Tibial nerve (tissue), 4 donors: ENCODE data around the gene ATP11A. TPM values are rescaled to one million over a fixed set of nuclear protein-coding genes. Genes with fewer than 3 reads are reported as not detected.

ENCODE experiments used
- DNase-seq, 2 donors: peaks; one replicate each; pipeline ENCODE4 v3.0.0-alpha.2; 2019; ENCODE audit warnings: low spot score in 2 of 2
- H3K27ac ChIP-seq, 4 donors: fragments of 200-600 bp; sonication (generic) in 3 of 4; one replicate each; pipeline ENCODE4 v1.5.1; 2017 to 2019; ENCODE audit warnings: mild to moderate bottlenecking in 1 of 4
- H3K27me3 ChIP-seq, 2 donors: fragments of 200-600 bp; sonication (generic) in 1 of 2; one replicate each; pipeline versions ENCODE4 v1.5.1 to v1.6.0; 2017 to 2019
- H3K36me3 ChIP-seq, 3 donors: fragments of 200-600 bp; sonication (generic); one replicate each; pipeline ENCODE4 v1.5.1; 2018 to 2019
- H3K4me1 ChIP-seq, 4 donors: fragments of 200-600 bp; sonication (generic) in 3 of 4; one replicate each; pipeline ENCODE4 v1.5.1; 2017 to 2019
- H3K4me3 ChIP-seq, 4 donors: fragments of 200-600 bp; sonication (generic) in 3 of 4; one replicate each; pipeline ENCODE4 v1.5.1; 2017 to 2019; ENCODE audit warnings: mild to moderate bottlenecking in 1 of 4, moderate library complexity in 1 of 4
- H3K9me3 ChIP-seq, 4 donors: fragments of 200-600 bp; sonication (generic) in 3 of 4; one replicate each; pipeline ENCODE4 v1.5.1; 2017 to 2019
- CTCF ChIP-seq, 5 experiments: fragments of 200-600 bp in 3 of 5; fragments of 450-650 bp in 2 of 5; sonication (generic) in 3 of 5; IDR thresholded peaks; one replicate each; pipeline ENCODE4 v1.5.1; 2016 to 2019; ENCODE audit warnings: antibody characterized with exemption in 5 of 5, mild to moderate bottlenecking in 3 of 5, moderate library complexity in 2 of 5
- EP300 ChIP-seq, 2 donors: sonication (generic); formaldehyde crosslinking; IDR thresholded peaks; one replicate each; pipeline ENCODE4 v1.6.1; 2017; ENCODE audit warnings: antibody characterized with exemption in 2 of 2, mild to moderate bottlenecking in 1 of 2
- POLR2A ChIP-seq, 2 donors: fragments of 450-650 bp; IDR thresholded peaks; one replicate each; pipeline ENCODE4 v1.6.1; 2017; ENCODE audit warnings: antibody characterized with exemption in 2 of 2, mild to moderate bottlenecking in 2 of 2, moderate library complexity in 2 of 2
- WGBS, 2 donors: methylation state at CpG; one replicate each; pipeline ENCODE4 v1.1.5; 2018; 5-methylcytosine and 5-hydroxymethylcytosine counted together
- total RNA-seq, 4 donors: library from RNA; depleted of rRNA; stranded (reverse); fragments of >200 nt; gene quantifications; one replicate each; pipeline ENCODE4 v1.1.0, GENCODE V29; 2016

Gene ATP11A
- total RNA-seq, 4 donors from 2014 or later: 24.7 to 61.5 (median 35.0) TPM

GRCh38 chr13:112818698-112819045 lies 128.8 kb downstream of the ATP11A start:
- TF ChIP-seq CTCF (IDR thresholded peaks at IDR 0.05) (no peak), POLR2A (IDR thresholded peaks at IDR 0.05) (no peak), EP300 (IDR thresholded peaks at IDR 0.05) (no peak)
- H3K4me3 ChIP-seq: no peak overlapping the region
- H3K4me1 ChIP-seq: no peaks in the 10 kb centered on the region
- no peaks in the 10 kb centered on the region for H3K27me3 ChIP-seq
- no peak for DNase-seq
- WGBS, 2 donors: 92 to 93% methylated on average over 7 of the region's 7 CpGs
- H3K36me3 ChIP-seq: peaks cover 0 to 99% (median 0%) of the 10 kb centered on the region in 3 donors
- H3K27ac ChIP-seq: no peak overlapping the region
- peaks cover 0 to under 1% (median 0%) of the 10 kb centered on the region in 4 donors for H3K9me3 ChIP-seq

- H3K27me3 ChIP-seq: no peaks in the 10 kb centered on the region
- H3K36me3 ChIP-seq: peaks cover 0 to 99% (median 0%) of the 10 kb centered on the region in 3 donors
- no peak for DNase-seq
- H3K27ac ChIP-seq: no peak overlapping the region
- no peaks in the 10 kb centered on the region for H3K9me3 ChIP-seq
- TF ChIP-seq CTCF (IDR thresholded peaks at IDR 0.05) (no peak), EP300 (IDR thresholded peaks at IDR 0.05) (no peak), POLR2A (IDR thresholded peaks at IDR 0.05) (no peak)
- H3K4me3 ChIP-seq: no peak overlapping the region
- WGBS, 2 donors: 96 to 98% methylated on average over 13 of the region's 13 CpGs
- H3K4me1 ChIP-seq: no peaks in the 10 kb centered on the region
Observed at GRCh38 chr13:112819111-112819510, 129.3 kb downstream of the ATP11A start.

- TF ChIP-seq EP300 (IDR thresholded peaks at IDR 0.05) (no peak), CTCF (IDR thresholded peaks at IDR 0.05) (no peak), POLR2A (IDR thresholded peaks at IDR 0.05) (no peak)
- no peak for DNase-seq
- Histone ChIP-seq H3K9me3 (no peaks in the 10 kb centered on the region), H3K36me3 (peaks cover 0 to 99% (median 0%) of the 10 kb centered on the region in 3 donors), H3K27me3 (no peaks in the 10 kb centered on the region), H3K4me3 (no peak overlapping the region), H3K4me1 (no peaks in the 10 kb centered on the region), H3K27ac (no peak overlapping the region)
- 91 to 94% methylated on average over 29 of the region's 29 CpGs for WGBS, 2 donors
Observed at GRCh38 chr13:112819816-112820215, 130.0 kb downstream of the ATP11A start.

- H3K4me3 ChIP-seq: no peak overlapping the region
- TF ChIP-seq EP300 (IDR thresholded peaks at IDR 0.05) (no peak), POLR2A (IDR thresholded peaks at IDR 0.05) (no peak), CTCF (IDR thresholded peaks at IDR 0.05) (no peak)
- no peaks in the 10 kb centered on the region for H3K9me3 ChIP-seq
- H3K4me1 ChIP-seq: no peaks in the 10 kb centered on the region
- no peaks in the 10 kb centered on the region for H3K27me3 ChIP-seq
- no peak for DNase-seq
- H3K27ac ChIP-seq: no peak overlapping the region
- 89 to 90% methylated on average over 11 of the region's 11 CpGs for whole genome bisulfite sequencing, 2 donors
- H3K36me3 ChIP-seq: peaks cover 0 to 99% (median 0%) of the 10 kb centered on the region in 3 donors
Observed at GRCh38 chr13:112820318-112820717, 130.5 kb downstream of the ATP11A start.

- no peak overlapping the region for H3K27ac ChIP-seq
- 91 to 92% methylated on average over 19 of the region's 19 CpGs for WGBS, 2 donors
- peaks cover 0 to 99% (median 0%) of the 10 kb centered on the region in 3 donors for H3K36me3 ChIP-seq
- no peak overlapping the region for H3K4me3 ChIP-seq
- DNase-seq: no peak
- no peaks in the 10 kb centered on the region for H3K4me1 ChIP-seq
- TF ChIP-seq EP300 (IDR thresholded peaks at IDR 0.05) (no peak), CTCF (IDR thresholded peaks at IDR 0.05) (no peak), POLR2A (IDR thresholded peaks at IDR 0.05) (no peak)
- no peaks in the 10 kb centered on the region for H3K9me3 ChIP-seq
- H3K27me3 ChIP-seq: no peaks in the 10 kb centered on the region
Observed at GRCh38 chr13:112821340-112822055, 131.7 kb downstream of the ATP11A start.
